H7 (cell line): ENCODE measurements around the gene RARG. TPM values are rescaled to one million over a fixed set of nuclear protein-coding genes. Genes with fewer than 3 reads are reported as not detected.

ENCODE experiments used
- DNase-seq: peaks from one replicate; pipeline ENCODE4 v3.0.0; 2012
- H3K27me3 ChIP-seq: 2 replicates; pipeline ENCODE4 v1.6.0; 2011; ENCODE audit warnings: mild to moderate bottlenecking, low read length; ENCODE audit not compliant: control insufficient read depth, insufficient read depth
- H3K36me3 ChIP-seq: replicated peaks from 2 replicates; pipeline ENCODE4 v1.5.1; 2011; ENCODE audit warnings: low read length; ENCODE audit not compliant: control insufficient read depth, insufficient read depth
- H3K4me3 ChIP-seq: 2 replicates; pipeline ENCODE4 v1.5.1; 2011; ENCODE audit warnings: low read depth, mild to moderate bottlenecking, control low read depth, low read length, moderate library complexity; ENCODE audit not compliant: insufficient read depth
- total RNA-seq: library from RNA; depleted of rRNA; stranded (reverse); fragments of >200 nt; shearing (Covaris generic); gene quantifications from 2 replicates; pipeline ENCODE4 v1.2.3, GENCODE V29; 2014; rRNA removed

Gene RARG
- 50.1 and 58.1 TPM in 2 replicates for total RNA-seq

GRCh38 chr12:53231921-53232645, at the start of gene RARG:
Gene RARG (minus strand): TSS chr12:53232209. CDS start chr12:53227545, 4,664 bp downstream.
- Histone ChIP-seq H3K27me3 (peaks cover 7% of the 10 kb centered on the region), H3K4me3 (peak within 1 kb of the TSS; percentile 64), H3K36me3 (no peaks in the 10 kb centered on the region)
- peak; percentile 92 for DNase-seq

- Histone ChIP-seq H3K36me3 (peaks cover 54% of the 10 kb centered on the region), H3K4me3 (no peak overlapping the region), H3K27me3 (no peaks in the 10 kb centered on the region)
- DNase-seq, result no peak
Measured at GRCh38 chr12:53279888-53280498, 48.0 kb upstream of the RARG start.

- Histone ChIP-seq H3K27me3 (no peaks in the 10 kb centered on the region), H3K4me3 (no peak overlapping the region), H3K36me3 (peaks cover 54% of the 10 kb centered on the region)
- DNase-seq, result no peak
Measured at GRCh38 chr12:53279283-53279869, 47.4 kb upstream of the RARG start.

- no peak overlapping the region for H3K4me3 ChIP-seq
- H3K36me3 ChIP-seq, result peaks cover 45% of the 10 kb centered on the region
- H3K27me3 ChIP-seq, result no peaks in the 10 kb centered on the region
- no peak for DNase-seq
Measured at GRCh38 chr12:53277981-53278380, 46.0 kb upstream of the RARG start.

GRCh38 chr12:53276511-53276910, 44.5 kb upstream of the RARG start:
- DNase-seq, result no peak
- Histone ChIP-seq H3K27me3 (no peaks in the 10 kb centered on the region), H3K4me3 (no peak overlapping the region), H3K36me3 (peaks cover 35% of the 10 kb centered on the region)

- no peak for DNase-seq
- Histone ChIP-seq H3K36me3 (peaks cover 37% of the 10 kb centered on the region), H3K27me3 (no peaks in the 10 kb centered on the region), H3K4me3 (no peak overlapping the region)
Measured at GRCh38 chr12:53274445-53274844, 42.4 kb upstream of the RARG start.

- no peaks in the 10 kb centered on the region for H3K27me3 ChIP-seq
- peaks cover 19% of the 10 kb centered on the region for H3K36me3 ChIP-seq
- peak; percentile 73 for DNase-seq
- peak overlapping the region; percentile 89 for H3K4me3 ChIP-seq
Measured at GRCh38 chr12:53268630-53269562, 36.9 kb upstream of the RARG start.

GRCh38 chr12:53267999-53268629, 36.1 kb upstream of the RARG start, which contains the start of gene ESPL1:
Gene ESPL1 (plus strand): TSS chr12:53268299. CDS start chr12:53268767, 468 bp downstream.
- peak; percentile 98 for DNase-seq
- no peaks in the 10 kb centered on the region for H3K27me3 ChIP-seq
- peak within 1 kb of the TSS; percentile 89 for H3K4me3 ChIP-seq
- peaks cover 19% of the 10 kb centered on the region for H3K36me3 ChIP-seq

GRCh38 chr12:53267306-53267998, 35.4 kb upstream of the RARG start:
- H3K4me3 ChIP-seq, result peak overlapping the region; percentile 89
- H3K27me3 ChIP-seq, result no peaks in the 10 kb centered on the region
- DNase-seq, result no peak
- H3K36me3 ChIP-seq, result peaks cover 18% of the 10 kb centered on the region

- Histone ChIP-seq H3K36me3 (peaks cover 16% of the 10 kb centered on the region), H3K27me3 (no peaks in the 10 kb centered on the region), H3K4me3 (no peak overlapping the region)
- no peak for DNase-seq
Measured at GRCh38 chr12:53265783-53266182, 33.8 kb upstream of the RARG start.

- DNase-seq, result no peak
- Histone ChIP-seq H3K27me3 (no peaks in the 10 kb centered on the region), H3K36me3 (no peaks in the 10 kb centered on the region), H3K4me3 (no peak overlapping the region)
Measured at GRCh38 chr12:53259891-53260290, 27.9 kb upstream of the RARG start.

GRCh38 chr12:53258541-53259539, 26.8 kb upstream of the RARG start:
- peak; percentile 40 for DNase-seq
- H3K36me3 ChIP-seq, result no peaks in the 10 kb centered on the region; the same call in 1 of the 2 replicates
- H3K27me3 ChIP-seq, result no peaks in the 10 kb centered on the region
- H3K4me3 ChIP-seq, result no peak overlapping the region
